OCI-LY1 (cell line): Measurements from ENCODE around the gene TOR4A.
"Not testable (repeated sequence)": the region's sequence is repeated elsewhere in the genome, so short reads cannot be mapped to it uniquely, and the experiment has no call there.

Source experiments
- H2AFZ ChIP-seq: fragments of 200-600 bp; sonication (generic), shearing (Covaris generic); 2 replicates; pipeline ENCODE4 v1.6.0; 2014; ENCODE audit warnings: antibody characterized with exemption, mild to moderate bottlenecking, low read length
- H3F3A ChIP-seq: fragments of 200-600 bp; sonication (generic), shearing (Covaris generic); 2 replicates; pipeline ENCODE4 v1.6.0; 2014; ENCODE audit warnings: mild to moderate bottlenecking, antibody characterized with exemption, low read length, moderate library complexity; ENCODE audit not compliant: insufficient read depth
- H3K27ac ChIP-seq: fragments of 200-600 bp; sonication (generic); 2 replicates; pipeline ENCODE4 v1.5.1; 2014; ENCODE audit warnings: low read length, mixed run types, mild to moderate bottlenecking, low read depth; ENCODE audit not compliant: poor library complexity, severe bottlenecking
- H3K27me3 ChIP-seq: fragments of 200-600 bp; sonication (generic); 2 replicates; pipeline ENCODE4 v1.6.0; 2014; ENCODE audit warnings: antibody characterized with exemption, mild to moderate bottlenecking, low read length, moderate library complexity; ENCODE audit not compliant: insufficient read depth
- H3K36me3 ChIP-seq: fragments of 200-600 bp; sonication (generic); 2 replicates; pipeline ENCODE4 v1.6.1; 2014; ENCODE audit warnings: mild to moderate bottlenecking, antibody characterized with exemption, low read length, moderate library complexity, mixed read lengths; ENCODE audit not compliant: insufficient read depth
- H3K4me1 ChIP-seq: fragments of 200-600 bp; sonication (generic); 2 replicates; pipeline ENCODE4 v1.5.1; 2014; ENCODE audit warnings: mild to moderate bottlenecking, low read length, moderate library complexity; ENCODE audit not compliant: insufficient read depth, severe bottlenecking
- H3K4me2 ChIP-seq: fragments of 200-600 bp; sonication (generic), shearing (Covaris generic); 2 replicates; pipeline ENCODE4 v1.6.1; 2014; ENCODE audit warnings: low read length
- H3K4me3 ChIP-seq: fragments of 200-600 bp; sonication (generic); 2 replicates; pipeline ENCODE4 v1.5.1; 2014; ENCODE audit warnings: low read length, low read depth, mild to moderate bottlenecking, mixed read lengths; ENCODE audit not compliant: poor library complexity, severe bottlenecking
- H3K79me2 ChIP-seq: fragments of 200-600 bp; shearing (Covaris generic); 2 replicates; pipeline ENCODE4 v1.6.1; 2016; ENCODE audit warnings: mixed run types, low read length, mixed read lengths; ENCODE audit not compliant: insufficient read depth
- H3K9ac ChIP-seq: fragments of 200-600 bp; sonication (generic), shearing (Covaris generic); 2 replicates; pipeline ENCODE4 v1.6.1; 2014; ENCODE audit warnings: mild to moderate bottlenecking, low read length, mixed read lengths
- H3K9me2 ChIP-seq: fragments of 200-600 bp; sonication (generic), shearing (Covaris generic); 2 replicates; pipeline ENCODE4 v1.6.1; 2014; ENCODE audit warnings: low read depth, mild to moderate bottlenecking, low read length, mixed read lengths
- H3K9me3 ChIP-seq: fragments of 200-600 bp; shearing (Covaris generic); 2 replicates; pipeline ENCODE4 v1.6.1; 2014; ENCODE audit warnings: low read length, mixed read lengths
- H4K20me1 ChIP-seq: fragments of 200-600 bp; sonication (generic), shearing (Covaris generic); 2 replicates; pipeline ENCODE4 v1.6.0; 2016; ENCODE audit warnings: mild to moderate bottlenecking, low read length; ENCODE audit not compliant: insufficient read depth
- CTCF ChIP-seq: fragments of 200-600 bp; sonication (generic), shearing (Covaris generic); IDR thresholded peaks from 2 replicates; pipeline ENCODE4 v1.5.1; 2017; ENCODE audit warnings: mild to moderate bottlenecking, antibody characterized with exemption, low read length, moderate library complexity, mixed read lengths
- EZH2 ChIP-seq: fragments of 200-600 bp; sonication (generic), shearing (Covaris generic); IDR thresholded peaks from 2 replicates; pipeline ENCODE4 v1.8.0; 2017; ENCODE audit warnings: borderline replicate concordance, mixed run types, mild to moderate bottlenecking, antibody characterized with exemption, low read length, moderate library complexity, mixed read lengths

Gene TOR4A

GRCh38 chr9:137325799-137326198 is 48.3 kb downstream of the TOR4A start:
- Histone ChIP-seq H3F3A (no peaks in the 10 kb centered on the region), H3K27me3 (peaks cover 4% of the 10 kb centered on the region; the same call in 1 of the 2 replicates), H3K9ac (no peak overlapping the region), H3K27ac (no peak overlapping the region), H3K9me2 (no peaks in the 10 kb centered on the region), H3K36me3 (no peaks in the 10 kb centered on the region), H3K79me2 (no peaks in the 10 kb centered on the region), H3K4me2 (no peak overlapping the region), H2AFZ (no peak overlapping the region), H3K4me3 (no peak overlapping the region), H3K9me3 (no peaks in the 10 kb centered on the region; the same call in 1 of the 2 replicates), H3K4me1 (peaks cover 3% of the 10 kb centered on the region), H4K20me1 (no peaks in the 10 kb centered on the region)
- no peak for TF ChIP-seq EZH2
- no peak for TF ChIP-seq CTCF

GRCh38 chr9:137326445-137327065 is 49.0 kb downstream of the TOR4A start:
- Histone ChIP-seq H3F3A (no peaks in the 10 kb centered on the region), H2AFZ (no peak overlapping the region), H3K27ac (no peak overlapping the region), H3K79me2 (no peaks in the 10 kb centered on the region), H3K9me3 (no peaks in the 10 kb centered on the region; the same call in 1 of the 2 replicates), H3K9ac (no peak overlapping the region), H3K27me3 (peaks cover 4% of the 10 kb centered on the region; the same call in 1 of the 2 replicates), H3K4me3 (peak overlapping the region; percentile 14), H3K36me3 (no peaks in the 10 kb centered on the region), H3K9me2 (no peaks in the 10 kb centered on the region), H3K4me1 (no peaks in the 10 kb centered on the region), H3K4me2 (peak overlapping the region; percentile 50; the same call in 1 of the 2 replicates), H4K20me1 (no peaks in the 10 kb centered on the region)
- TF ChIP-seq EZH2 = no peak
- no peak for TF ChIP-seq CTCF

DNA sequence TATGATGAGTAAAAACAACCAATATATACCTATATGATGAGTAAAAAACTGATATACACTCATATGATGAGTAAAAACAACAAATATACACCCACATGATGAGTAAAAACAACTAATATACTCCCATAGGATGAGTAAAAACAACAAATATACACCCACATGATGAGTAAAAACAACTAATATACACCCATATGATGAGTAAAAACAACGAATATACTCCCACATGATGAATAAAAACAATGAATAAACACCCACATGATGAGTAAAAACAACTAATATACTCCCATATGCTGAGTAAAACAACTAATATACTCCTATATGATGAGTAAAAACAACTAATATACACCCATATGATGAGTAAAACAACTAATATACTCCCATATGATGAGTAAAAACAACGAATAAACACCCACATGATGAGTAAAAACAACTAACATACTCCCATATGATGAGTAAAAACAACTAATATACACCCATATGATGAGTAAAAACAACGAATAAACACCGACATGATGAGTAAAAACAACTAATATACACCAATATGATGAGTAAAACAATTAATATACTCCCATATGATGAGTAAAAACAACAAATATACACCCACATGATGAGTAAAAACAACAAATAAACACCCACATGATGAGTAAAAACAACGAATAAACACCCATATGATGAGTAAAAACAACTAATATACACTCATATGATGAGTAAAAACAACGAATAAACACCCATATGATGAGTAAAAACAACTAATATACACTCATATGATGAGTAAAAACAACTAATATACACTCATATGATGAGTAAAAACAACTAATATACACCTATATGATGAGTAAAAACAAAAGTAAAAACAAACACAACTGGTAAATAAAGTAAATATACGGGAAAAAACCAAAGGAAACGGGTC is 50.4 kb downstream of the TOR4A start:
- not testable (repeated sequence) for H3K4me3 ChIP-seq, H3K4me1 ChIP-seq, H3K9ac ChIP-seq, H3K79me2 ChIP-seq, H3K9me3 ChIP-seq, H3K27me3 ChIP-seq, H3K9me2 ChIP-seq, H3K27ac ChIP-seq, H3K36me3 ChIP-seq, H4K20me1 ChIP-seq, H3F3A ChIP-seq, H3K4me2 ChIP-seq, H2AFZ ChIP-seq

GRCh38 chr9:137329590-137329989 is 52.1 kb downstream of the TOR4A start:
- H4K20me1 ChIP-seq, H3F3A ChIP-seq, H2AFZ ChIP-seq, H3K27me3 ChIP-seq, H3K36me3 ChIP-seq, H3K9ac ChIP-seq, H3K4me1 ChIP-seq, H3K9me2 ChIP-seq, H3K4me3 ChIP-seq, H3K4me2 ChIP-seq, H3K27ac ChIP-seq, H3K9me3 ChIP-seq, H3K79me2 ChIP-seq: not testable (repeated sequence)
